ENCODE measurements around the gene XRRA1.
"Not testable (repeated sequence)": the region's sequence is repeated elsewhere in the genome, so short reads cannot be mapped to it uniquely, and the experiment has no call there.

The XRRA1 gene

GRCh38 chr11:74826901-74827300 lies 122.0 kb downstream of the XRRA1 start:
- TF ChIP-seq CTCF (conservative IDR thresholded peaks at IDR 0.05; ENCODE audit: control insufficient read depth, insufficient read depth, low read depth, low read length) = no peak
- H3K4me3 ChIP-seq (ENCODE audit: control insufficient read depth, low read depth, low read length) = no peak overlapping the region
- no peak for DNase-seq (ENCODE audit: low read depth)

- H3K4me3 ChIP-seq (ENCODE audit: control insufficient read depth, low read depth, low read length); DNase-seq (ENCODE audit: low read depth): not testable (repeated sequence)
Measured at GRCh38 chr11:74825596-74825995, 123.3 kb downstream of the XRRA1 start.

- no peak overlapping the region for H3K4me3 ChIP-seq (ENCODE audit: control insufficient read depth, low read depth, low read length)
- no peak for DNase-seq (ENCODE audit: low read depth)
- TF ChIP-seq CTCF (conservative IDR thresholded peaks at IDR 0.05; ENCODE audit: control insufficient read depth, insufficient read depth, low read depth, low read length) = no peak
Measured at GRCh38 chr11:74824285-74824982, 124.5 kb downstream of the XRRA1 start.

- H3K4me3 ChIP-seq (ENCODE audit: control insufficient read depth, low read depth, low read length) = no peak overlapping the region
- peak; percentile 68 for DNase-seq (ENCODE audit: low read depth)
- no peak for TF ChIP-seq CTCF (conservative IDR thresholded peaks at IDR 0.05; ENCODE audit: control insufficient read depth, insufficient read depth, low read depth, low read length)
Measured at GRCh38 chr11:74822170-74822569, 126.7 kb downstream of the XRRA1 start.

GRCh38 chr11:74820763-74821162 lies 128.1 kb downstream of the XRRA1 start:
- peak; percentile 94 for DNase-seq (ENCODE audit: low read depth)
- no peak overlapping the region for H3K4me3 ChIP-seq (ENCODE audit: control insufficient read depth, low read depth, low read length)
- no peak for TF ChIP-seq CTCF (conservative IDR thresholded peaks at IDR 0.05; ENCODE audit: control insufficient read depth, insufficient read depth, low read depth, low read length)

GRCh38 chr11:74819400-74819799 lies 129.5 kb downstream of the XRRA1 start:
- no peak for DNase-seq (ENCODE audit: low read depth)
- no peak for TF ChIP-seq CTCF (conservative IDR thresholded peaks at IDR 0.05; ENCODE audit: control insufficient read depth, insufficient read depth, low read depth, low read length)
- no peak overlapping the region for H3K4me3 ChIP-seq (ENCODE audit: control insufficient read depth, low read depth, low read length)

- DNase-seq (ENCODE audit: low read depth) = no peak
- no peak overlapping the region for H3K4me3 ChIP-seq (ENCODE audit: control insufficient read depth, low read depth, low read length)
- TF ChIP-seq CTCF (conservative IDR thresholded peaks at IDR 0.05; ENCODE audit: control insufficient read depth, insufficient read depth, low read depth, low read length) = no peak
Measured at GRCh38 chr11:74818283-74818946, 130.5 kb downstream of the XRRA1 start.

Measured in fibroblast of mammary gland (primary cell).